HG03159 (cell line): ENCODE results near the gene PTPN1.

Experiments
- ATAC-seq: cut with Tn5 transposase; IDR thresholded peaks from one replicate; pipeline ENCODE4 v1.9.1; 2021; ENCODE audit warnings: mild to moderate bottlenecking, moderate library complexity; ENCODE audit not compliant: unreplicated experiment

The PTPN1 gene

GRCh38 chr20:50572938-50573777 is 63.0 kb downstream of the PTPN1 start:
- ATAC-seq: no peak

GRCh38 chr20:50574108-50574507 is 63.9 kb downstream of the PTPN1 start:
- ATAC-seq: no peak

- no peak for ATAC-seq
These were observed 64.4 kb downstream of the PTPN1 start for GRCh38 chr20:50574586-50574985.

GRCh38 chr20:50575865-50576720 is 65.9 kb downstream of the PTPN1 start:
- ATAC-seq: no peak

- no peak for ATAC-seq
These were observed 67.2 kb downstream of the PTPN1 start for GRCh38 chr20:50577175-50578018.

GRCh38 chr20:50578061-50578777 is 68.0 kb downstream of the PTPN1 start:
- ATAC-seq: no peak

- no peak for ATAC-seq
These were observed 68.6 kb downstream of the PTPN1 start for GRCh38 chr20:50578778-50579165.

- no peak for ATAC-seq
These were observed 69.3 kb downstream of the PTPN1 start for GRCh38 chr20:50579511-50579910.

GRCh38 chr20:50580016-50580747 is 70.0 kb downstream of the PTPN1 start:
- ATAC-seq: no peak

GRCh38 chr20:50580842-50581544 is 70.8 kb downstream of the PTPN1 start:
- ATAC-seq: no peak

GRCh38 chr20:50582092-50582491 is 71.9 kb downstream of the PTPN1 start:
- ATAC-seq: no peak

GRCh38 chr20:50582591-50583234 is 72.5 kb downstream of the PTPN1 start:
- no peak for ATAC-seq

GRCh38 chr20:50583442-50584150 is 73.4 kb downstream of the PTPN1 start:
- ATAC-seq: no peak

GRCh38 chr20:50584687-50585086 is 74.5 kb downstream of the PTPN1 start:
- ATAC-seq: no peak

GRCh38 chr20:50585214-50585613 is 75.0 kb downstream of the PTPN1 start:
- no peak for ATAC-seq

GRCh38 chr20:50585678-50586077 is 75.5 kb downstream of the PTPN1 start:
- ATAC-seq: no peak

- no peak for ATAC-seq
These were observed 76.5 kb downstream of the PTPN1 start for GRCh38 chr20:50586531-50587232.
